Thoracic aorta (tissue), 2 donors: ENCODE results near the gene RGP1. TPM values are rescaled to one million over a fixed set of nuclear protein-coding genes. Genes with fewer than 3 reads are reported as not detected.

Source experiments
- ATAC-seq: fragments of 150-250 bp; one replicate; pipeline ENCODE4 v1.8.0; 2017; ENCODE audit warnings: low read depth; ENCODE audit not compliant: insufficient number of reproducible peaks, low FRiP score
- DNase-seq: peaks from one replicate; pipeline ENCODE4 v3.0.0-alpha.2; 2020; ENCODE audit warnings: low spot score
- H3K27ac ChIP-seq, 2 donors: fragments of 200-600 bp; sonication (generic); 1 replicate in 1 of 2; 2 replicates in 1 of 2; pipeline ENCODE4 v1.5.1; 2016; ENCODE audit warnings: mild to moderate bottlenecking in 2 of 2, moderate library complexity in 2 of 2
- H3K27me3 ChIP-seq: fragments of 200-600 bp; sonication (generic); replicated peaks from 2 replicates; pipeline ENCODE4 v1.6.0; 2016; ENCODE audit warnings: mild to moderate bottlenecking; ENCODE audit not compliant: insufficient read depth
- H3K36me3 ChIP-seq: fragments of 200-600 bp; sonication (generic); one replicate; pipeline ENCODE4 v1.5.1; 2016
- H3K4me1 ChIP-seq, 2 donors: fragments of 200-600 bp; sonication (generic); 1 replicate in 1 of 2; 2 replicates in 1 of 2; pipeline versions ENCODE4 v1.5.1 to v1.6.0; 2016; ENCODE audit warnings: low read depth in 2 of 2, mild to moderate bottlenecking in 1 of 2; ENCODE audit not compliant: control insufficient read depth in 1 of 2
- H3K4me3 ChIP-seq: fragments of 200-600 bp; sonication (generic); 2 replicates; pipeline ENCODE4 v1.5.1; 2016; ENCODE audit warnings: mild to moderate bottlenecking
- H3K9me3 ChIP-seq: fragments of 200-600 bp; sonication (generic); 2 replicates; pipeline ENCODE4 v1.5.1; 2016
- total RNA-seq, 2 donors: library from RNA; depleted of rRNA; stranded (reverse); fragments of >200 nt; gene quantifications; one replicate each; pipeline versions ENCODE4 v1.1.0 to v1.2.3, GENCODE V29; 2016
- TF ChIP-seq, protein P1 (sequence below): fragments of 200-600 bp; sonication (generic); IDR thresholded peaks from one replicate; pipeline ENCODE4 v1.5.1; 2019; ENCODE audit warnings: antibody characterized with exemption

RGP1 gene, protein sequence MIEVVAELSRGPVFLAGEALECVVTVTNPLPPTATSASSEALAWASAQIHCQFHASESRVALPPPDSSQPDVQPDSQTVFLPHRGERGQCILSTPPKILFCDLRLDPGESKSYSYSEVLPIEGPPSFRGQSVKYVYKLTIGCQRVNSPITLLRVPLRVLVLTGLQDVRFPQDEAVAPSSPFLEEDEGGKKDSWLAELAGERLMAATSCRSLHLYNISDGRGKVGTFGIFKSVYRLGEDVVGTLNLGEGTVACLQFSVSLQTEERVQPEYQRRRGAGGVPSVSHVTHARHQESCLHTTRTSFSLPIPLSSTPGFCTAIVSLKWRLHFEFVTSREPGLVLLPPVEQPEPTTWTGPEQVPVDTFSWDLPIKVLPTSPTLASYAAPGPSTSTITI
- 10 to 100 TPM; 23.0 to 24.5 TPM for total RNA-seq

DNA sequence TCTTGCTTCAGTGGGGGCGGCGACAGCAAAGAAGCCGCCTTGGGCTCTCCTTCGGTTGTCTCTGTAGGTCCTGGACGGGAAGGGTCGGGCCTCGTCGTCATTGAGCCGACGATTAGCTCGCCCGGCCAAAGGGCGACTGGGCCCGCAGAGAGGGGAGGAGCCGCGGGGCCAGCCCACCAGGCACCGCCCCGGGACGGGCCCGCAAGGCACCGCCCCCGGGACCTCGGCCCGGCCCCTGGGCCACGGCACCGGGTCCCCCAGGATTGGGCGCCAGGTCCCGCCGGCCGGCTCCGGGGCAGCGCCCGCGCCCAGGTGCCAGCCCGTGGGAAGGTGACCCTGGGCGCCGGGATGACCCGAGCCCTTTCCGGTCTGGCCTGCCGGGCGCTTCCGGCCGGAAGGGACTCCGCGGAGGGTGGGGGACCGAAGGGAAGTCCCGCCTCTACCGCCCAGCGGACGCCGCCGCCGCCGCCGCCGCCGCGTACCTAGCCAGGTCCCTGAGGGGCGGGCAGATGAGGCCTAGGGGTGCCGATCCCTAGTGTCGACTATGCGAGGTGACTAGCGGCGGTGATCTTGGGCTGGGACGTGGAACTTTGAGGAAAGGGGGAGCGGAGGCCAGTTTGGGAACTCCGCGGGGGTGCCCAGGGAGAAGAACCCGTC lies at the start of gene RGP1, which contains the start of gene GBA2:
Gene RGP1 (plus strand): TSS at position 430 of the 657 bp plus-strand sequence. CDS start 469 bp downstream, outside the sequence.
Gene GBA2 (minus strand): TSS at position 371 of the 657 bp plus-strand sequence. CDS start 524 bp downstream, outside the sequence.
- Histone ChIP-seq H3K36me3 (peaks cover 41% of the 10 kb centered on the region), H3K27ac (peak within 1 kb of the TSS; percentile 76 to 93), H3K27me3 (no peaks in the 10 kb centered on the region), H3K4me3 (peak within 1 kb of the TSS; percentile 98), H3K9me3 (no peaks in the 10 kb centered on the region), H3K4me1 (peaks cover 23 to 54% of the 10 kb centered on the region in 2 donors)
- TF ChIP-seq, protein P1, sequence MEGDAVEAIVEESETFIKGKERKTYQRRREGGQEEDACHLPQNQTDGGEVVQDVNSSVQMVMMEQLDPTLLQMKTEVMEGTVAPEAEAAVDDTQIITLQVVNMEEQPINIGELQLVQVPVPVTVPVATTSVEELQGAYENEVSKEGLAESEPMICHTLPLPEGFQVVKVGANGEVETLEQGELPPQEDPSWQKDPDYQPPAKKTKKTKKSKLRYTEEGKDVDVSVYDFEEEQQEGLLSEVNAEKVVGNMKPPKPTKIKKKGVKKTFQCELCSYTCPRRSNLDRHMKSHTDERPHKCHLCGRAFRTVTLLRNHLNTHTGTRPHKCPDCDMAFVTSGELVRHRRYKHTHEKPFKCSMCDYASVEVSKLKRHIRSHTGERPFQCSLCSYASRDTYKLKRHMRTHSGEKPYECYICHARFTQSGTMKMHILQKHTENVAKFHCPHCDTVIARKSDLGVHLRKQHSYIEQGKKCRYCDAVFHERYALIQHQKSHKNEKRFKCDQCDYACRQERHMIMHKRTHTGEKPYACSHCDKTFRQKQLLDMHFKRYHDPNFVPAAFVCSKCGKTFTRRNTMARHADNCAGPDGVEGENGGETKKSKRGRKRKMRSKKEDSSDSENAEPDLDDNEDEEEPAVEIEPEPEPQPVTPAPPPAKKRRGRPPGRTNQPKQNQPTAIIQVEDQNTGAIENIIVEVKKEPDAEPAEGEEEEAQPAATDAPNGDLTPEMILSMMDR = no peak
- no peak for DNase-seq
- peak; percentile 63 for ATAC-seq

DNA sequence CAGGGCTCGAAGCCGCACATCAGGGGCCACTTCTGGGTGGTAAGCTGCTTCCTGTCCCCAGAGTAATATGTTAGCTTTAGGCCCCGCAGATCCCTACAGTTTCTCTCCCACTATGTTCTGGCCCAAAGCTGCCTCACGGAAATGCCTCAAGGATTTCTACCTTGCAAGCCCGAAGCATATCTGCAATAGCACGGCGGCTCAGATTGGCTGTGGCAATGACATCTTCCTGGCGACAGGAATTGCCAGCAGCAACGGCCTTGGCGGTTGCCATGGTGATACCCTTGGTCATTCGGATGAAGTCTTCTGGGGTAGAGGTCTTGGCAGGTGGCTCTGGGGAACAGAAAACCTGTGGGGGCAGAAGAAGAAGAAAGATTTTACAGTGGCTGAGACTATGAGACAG lies 49.1 kb upstream of the RGP1 start:
- no peaks in the 10 kb centered on the region for H3K9me3 ChIP-seq
- no peak overlapping the region for H3K4me3 ChIP-seq
- ATAC-seq (no peak), DNase-seq (no peak)
- no peaks in the 10 kb centered on the region for H3K27me3 ChIP-seq
- H3K27ac ChIP-seq = peak overlapping the region; percentile 99 to 100
- TF ChIP-seq, protein P1 = no peak
- peaks cover 88% of the 10 kb centered on the region for H3K36me3 ChIP-seq
- peaks cover 19 to 50% of the 10 kb centered on the region in 2 donors for H3K4me1 ChIP-seq

DNA sequence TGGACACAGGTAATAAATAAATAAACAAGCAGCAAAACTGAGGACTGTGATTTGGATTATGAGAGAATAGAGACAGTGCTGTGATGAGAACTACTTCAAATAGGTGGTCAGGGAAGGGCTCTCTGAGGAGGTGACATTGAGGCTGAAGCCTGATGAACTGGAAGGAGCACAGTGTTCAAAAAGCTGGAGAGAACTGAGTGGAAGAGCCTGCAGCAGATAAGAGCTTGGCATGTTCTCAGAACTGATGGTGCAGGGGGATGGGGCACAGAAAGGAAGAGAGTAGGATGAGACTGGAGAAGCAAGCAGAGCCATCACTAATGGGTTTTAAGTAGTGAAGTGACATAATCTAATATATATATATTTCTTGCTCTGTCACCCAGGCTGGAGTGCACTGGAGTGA lies 48.1 kb upstream of the RGP1 start:
- Histone ChIP-seq H3K4me1 (peaks cover 14 to 41% of the 10 kb centered on the region in 2 donors), H3K9me3 (no peaks in the 10 kb centered on the region), H3K4me3 (no peak overlapping the region), H3K27me3 (no peaks in the 10 kb centered on the region), H3K36me3 (peaks cover 93% of the 10 kb centered on the region), H3K27ac (peak overlapping the region; percentile 99 to 100)
- no peak for DNase-seq
- no peak for ATAC-seq
- TF ChIP-seq, protein P1 = no peak

DNA sequence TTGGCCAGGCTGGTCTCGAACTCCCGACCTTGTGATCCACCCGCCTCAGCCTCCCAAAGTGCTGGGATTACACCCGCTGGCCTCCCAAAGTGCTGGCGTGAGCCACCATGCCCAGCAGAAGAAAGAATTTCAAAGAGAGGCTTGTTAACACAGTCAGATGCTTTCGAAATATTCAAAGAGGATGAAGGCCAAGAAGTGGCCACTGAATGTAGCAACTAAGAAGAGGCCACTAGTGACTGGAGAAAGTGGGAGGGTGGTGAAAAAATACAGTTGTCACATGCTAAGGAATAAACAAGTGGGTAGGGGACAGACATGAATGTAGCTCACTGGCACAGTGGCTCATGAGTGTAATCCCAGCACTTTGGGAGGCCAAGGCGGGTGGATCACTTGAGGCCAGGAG lies 46.4 kb upstream of the RGP1 start:
- ATAC-seq = no peak
- DNase-seq = no peak
- peaks cover 99% of the 10 kb centered on the region for H3K36me3 ChIP-seq
- TF ChIP-seq, protein P1 = no peak
- H3K4me3 ChIP-seq = no peak overlapping the region
- H3K9me3 ChIP-seq = no peaks in the 10 kb centered on the region
- peaks cover 0 to 24% of the 10 kb centered on the region in 2 donors for H3K4me1 ChIP-seq
- peak overlapping the region; percentile 99 to 100 for H3K27ac ChIP-seq
- no peaks in the 10 kb centered on the region for H3K27me3 ChIP-seq
